Measurements from ENCODE around the gene PLA2G2D.
"Not testable (repeated sequence)": the region's sequence is repeated elsewhere in the genome, so short reads cannot be mapped to it uniquely, and the experiment has no call there.

PLA2G2D gene

DNA sequence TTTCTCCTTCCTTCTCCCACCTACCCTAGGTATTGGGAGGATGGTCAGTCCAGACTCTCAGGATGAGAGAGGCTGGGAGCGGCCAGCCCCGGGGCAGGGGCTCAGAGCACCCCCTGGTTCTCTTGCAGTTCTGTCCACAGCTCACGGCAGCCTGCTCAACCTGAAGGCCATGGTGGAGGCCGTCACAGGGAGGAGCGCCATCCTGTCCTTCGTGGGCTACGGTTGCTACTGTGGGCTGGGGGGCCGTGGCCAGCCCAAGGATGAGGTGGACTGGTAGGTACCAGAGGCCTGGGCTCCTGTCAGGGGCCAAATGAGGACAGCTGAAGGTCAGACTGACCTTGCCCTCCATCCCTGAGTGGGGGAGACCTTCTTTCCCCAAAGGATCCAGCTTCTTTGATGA is 24.0 kb upstream of the PLA2G2D start:
- DNase-seq (ENCODE audit: low read depth in 1 of 2, low spot score in 1 of 2): no peak

DNA sequence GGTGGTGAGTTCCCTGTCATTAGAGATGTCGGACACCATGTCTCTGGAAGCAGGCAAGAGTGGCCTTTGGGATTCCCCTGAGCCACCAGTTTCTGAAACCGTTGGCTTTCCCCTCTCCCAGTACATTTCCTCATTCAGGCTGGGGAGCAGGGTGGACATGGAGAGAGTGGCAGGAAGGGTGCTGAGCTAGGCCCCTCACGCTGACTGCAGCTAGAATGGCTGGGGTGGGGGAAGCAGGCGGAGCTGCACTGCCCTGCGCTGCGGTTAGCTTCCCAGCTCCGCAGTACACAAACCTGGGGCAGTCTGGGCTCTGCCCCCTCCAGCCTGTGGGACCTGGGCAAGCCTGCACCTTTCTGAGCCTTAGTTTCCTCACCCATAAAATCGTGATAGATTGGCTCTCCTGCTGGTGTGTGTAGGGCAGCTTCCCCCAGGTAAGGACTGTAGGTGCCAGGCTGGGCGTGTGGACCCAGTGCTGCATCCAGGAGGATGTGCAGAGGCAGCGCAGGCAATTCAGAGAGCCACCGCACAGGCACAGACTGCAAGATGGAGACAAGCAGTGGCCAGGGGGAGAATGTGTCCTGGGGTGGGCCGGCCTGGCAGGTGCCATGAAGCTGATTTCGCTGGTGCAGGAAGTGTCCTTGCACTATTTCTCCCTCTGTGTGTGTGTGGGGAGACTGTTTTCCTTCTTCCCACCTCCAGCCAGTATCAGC is 22.8 kb upstream of the PLA2G2D start:
- DNase-seq (ENCODE audit: low read depth in 1 of 2, low spot score in 1 of 2): no peak

DNA sequence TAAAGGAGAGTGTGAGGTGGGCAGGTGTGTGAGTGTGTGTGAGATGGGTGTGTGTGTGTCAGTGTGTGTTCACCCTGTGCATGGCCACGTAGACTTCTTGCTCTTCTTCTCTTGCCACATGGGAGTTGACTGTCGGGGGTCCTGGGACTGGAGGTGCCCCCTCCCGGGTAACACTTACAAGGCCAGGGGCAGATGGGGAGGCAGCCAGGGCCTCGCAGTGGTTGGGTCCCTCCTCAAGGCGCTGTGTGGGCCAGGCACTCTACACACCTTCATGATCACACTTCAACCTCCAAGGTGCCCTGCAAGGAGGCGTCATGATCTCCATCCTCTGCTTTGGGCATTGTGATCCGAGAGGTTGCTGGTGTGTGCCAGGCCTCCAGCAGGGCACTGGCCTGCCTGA is 22.1 kb upstream of the PLA2G2D start:
- no peak for DNase-seq (ENCODE audit: low read depth in 1 of 2, low spot score in 1 of 2)

DNA sequence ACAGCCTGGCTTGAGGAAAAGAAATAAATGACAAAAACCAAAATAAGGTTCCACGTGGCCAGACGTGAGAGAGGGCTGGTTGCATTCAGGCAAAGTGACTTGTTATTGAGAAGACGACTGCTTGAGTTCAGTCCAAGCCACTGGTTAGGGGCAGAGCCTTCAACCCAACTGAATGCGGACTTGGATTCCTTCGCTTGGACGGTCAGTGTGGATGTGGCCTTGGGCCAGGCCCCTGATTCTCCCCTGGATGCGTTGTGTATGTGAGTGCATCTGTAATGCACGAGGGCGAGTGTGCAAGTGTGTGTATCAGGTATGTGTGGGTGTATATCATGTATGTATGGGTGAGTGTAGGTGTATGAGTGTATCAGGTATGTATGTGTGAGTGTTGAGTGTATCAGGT is 21.7 kb upstream of the PLA2G2D start:
- DNase-seq (ENCODE audit: low read depth in 1 of 2, low spot score in 1 of 2): no peak

DNA sequence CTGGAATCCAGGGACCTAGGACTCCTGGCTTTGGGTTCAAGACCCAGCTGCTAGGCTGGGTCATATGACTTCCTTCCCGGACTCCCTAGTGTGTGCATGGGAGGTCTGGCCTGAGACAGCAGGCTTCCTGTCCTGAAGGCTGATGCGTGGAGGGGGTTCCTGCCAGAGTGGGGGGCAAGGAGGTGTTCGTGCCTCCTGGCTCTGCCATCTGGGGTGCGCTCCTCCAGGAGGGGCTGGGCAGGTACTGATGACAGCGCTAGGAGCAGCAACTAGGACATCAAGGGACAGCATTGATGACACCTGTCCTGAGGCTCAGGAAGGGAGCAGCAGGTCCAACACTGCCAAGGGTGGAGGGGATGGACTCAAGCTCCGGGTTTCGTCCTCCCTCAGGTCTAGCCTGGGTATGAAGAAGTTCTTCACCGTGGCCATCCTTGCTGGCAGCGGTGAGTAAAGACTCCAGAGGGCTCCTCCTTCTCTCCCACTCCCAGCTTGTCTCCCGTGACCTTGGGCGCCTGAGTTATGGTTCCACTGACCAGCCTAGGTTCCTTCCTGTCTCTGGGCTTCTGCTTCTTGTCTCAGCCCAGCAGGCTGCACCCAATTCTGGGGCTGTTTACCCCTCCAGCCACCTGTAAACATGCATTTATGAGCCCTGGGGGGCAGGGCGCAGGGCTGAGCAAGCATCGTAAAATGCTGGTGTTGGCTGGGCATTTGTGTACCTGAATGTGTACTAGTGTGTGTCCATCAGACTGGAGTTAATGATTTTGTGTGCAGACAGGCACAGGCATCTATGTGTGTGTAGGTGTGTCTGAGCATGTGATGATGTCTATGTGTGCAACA is 20.7 kb upstream of the PLA2G2D start:
- no peak for DNase-seq (ENCODE audit: low read depth in 1 of 2, low spot score in 1 of 2)

DNA sequence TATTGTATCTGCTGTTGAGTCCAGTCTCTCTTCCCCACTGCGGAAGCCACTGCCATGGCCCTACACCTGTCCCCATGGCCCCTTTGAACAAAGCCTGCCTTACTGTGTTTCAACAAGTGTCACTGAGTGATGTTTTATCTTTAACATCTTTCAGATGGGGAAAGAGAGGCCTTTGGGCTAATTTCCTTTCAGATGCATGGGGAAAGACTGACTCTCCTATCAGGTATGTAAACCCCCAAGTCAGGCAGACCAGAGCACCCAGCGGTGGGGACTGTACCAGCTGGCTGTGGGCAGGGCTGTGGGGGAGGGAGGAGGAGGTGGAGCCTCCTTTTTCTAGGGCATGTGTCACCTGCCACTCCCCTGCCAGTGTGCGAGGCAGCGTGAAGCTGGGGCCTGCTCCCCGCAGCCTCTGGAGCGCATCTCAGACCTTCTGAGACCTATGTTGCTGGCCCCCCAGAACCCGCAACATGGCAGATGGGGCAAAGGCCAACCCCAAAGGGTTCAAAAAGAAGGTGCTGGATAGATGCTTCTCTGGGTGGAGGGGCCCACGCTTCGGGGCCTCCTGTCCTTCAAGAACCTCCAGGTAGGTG is 19.7 kb upstream of the PLA2G2D start, which contains the start of gene PLA2G2F:
TSS of gene PLA2G2F (plus strand) at position 363 of the 590 bp plus-strand sequence. CDS start at position 468, 105 bp downstream.
- DNase-seq (ENCODE audit: low read depth in 1 of 2, low spot score in 1 of 2): no peak

DNA sequence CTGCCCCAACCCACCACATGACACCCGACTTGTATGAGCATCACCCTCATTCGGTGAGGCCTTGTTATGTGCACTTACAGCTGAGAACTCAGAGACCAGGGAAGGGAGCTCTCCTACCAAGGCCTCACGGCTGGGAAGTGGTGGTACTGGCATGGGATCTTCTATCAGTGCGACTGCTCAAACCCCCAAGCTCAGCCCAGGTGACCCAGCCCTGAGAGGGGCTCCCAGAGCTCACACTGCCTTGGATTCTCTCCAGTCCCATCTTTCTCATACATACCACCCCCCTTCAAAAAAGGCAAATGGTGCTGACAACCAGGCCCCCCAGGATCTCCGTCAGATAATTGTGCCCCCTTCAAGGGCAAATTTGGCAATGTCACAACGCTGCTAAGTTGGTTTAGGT is 19.0 kb upstream of the PLA2G2D start:
- DNase-seq (ENCODE audit: low read depth in 1 of 2, low spot score in 1 of 2): no peak

DNA sequence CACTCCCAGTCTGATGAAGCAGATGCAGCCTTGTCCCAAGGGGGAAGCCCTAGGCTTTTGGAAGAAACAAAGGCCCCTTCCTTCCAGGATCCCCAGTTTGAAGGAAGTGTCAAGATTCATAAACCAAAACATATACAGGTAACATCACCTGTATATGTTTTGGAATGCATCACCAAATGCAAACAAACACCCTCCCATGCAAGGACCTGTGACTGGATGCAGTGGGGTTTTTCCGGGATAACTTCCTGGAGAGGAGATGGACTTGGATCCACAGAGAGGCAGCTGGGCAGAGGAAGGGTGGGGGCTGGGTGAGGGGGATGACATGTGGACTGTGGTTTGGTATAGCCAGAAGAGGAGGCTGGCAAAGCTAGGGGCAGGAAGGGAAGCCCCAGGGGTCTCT is 18.3 kb upstream of the PLA2G2D start:
- no peak for DNase-seq (ENCODE audit: low read depth in 1 of 2, low spot score in 1 of 2)

DNA sequence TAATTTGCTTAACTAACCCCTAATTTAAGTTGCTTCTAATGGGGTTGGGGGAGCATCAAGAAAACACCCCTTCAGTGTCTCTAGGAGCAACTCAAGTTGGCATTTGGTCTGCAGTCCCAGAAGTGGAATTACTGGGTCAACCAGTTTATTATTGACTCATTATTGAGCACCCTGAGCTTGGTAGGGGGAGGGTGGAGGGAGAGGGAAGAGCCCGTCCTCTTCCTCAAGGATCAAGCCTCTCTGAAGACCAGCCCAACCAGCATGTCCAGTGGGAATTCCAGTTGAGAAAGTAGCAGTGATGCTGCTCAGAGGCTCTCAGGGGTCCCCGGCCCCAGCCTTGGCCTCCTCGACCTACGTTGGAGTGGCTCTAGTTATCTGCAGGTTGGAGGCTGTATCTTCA is 17.7 kb upstream of the PLA2G2D start:
- DNase-seq (ENCODE audit: low read depth in 1 of 2, low spot score in 1 of 2): no peak

DNA sequence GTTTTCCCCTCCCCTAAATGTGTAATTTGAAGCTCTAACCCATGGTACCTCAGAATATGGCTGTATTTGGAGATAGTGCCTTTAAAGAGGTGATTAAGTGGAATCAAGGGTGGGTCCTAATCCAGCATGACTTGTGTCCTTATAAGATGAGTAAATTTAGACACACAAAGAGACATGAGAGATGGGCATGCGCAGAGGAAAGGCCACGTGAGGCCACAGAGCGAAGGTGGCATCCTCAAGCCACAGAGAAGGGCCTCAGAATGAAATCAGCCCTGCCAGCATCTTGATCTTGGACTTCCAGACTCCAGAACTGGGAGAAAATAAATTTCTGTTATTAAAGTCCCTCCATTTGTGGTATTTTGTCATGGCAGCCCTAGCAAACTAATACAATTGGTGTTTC is 16.9 kb upstream of the PLA2G2D start:
- no peak for DNase-seq (ENCODE audit: low read depth in 1 of 2, low spot score in 1 of 2)

DNA sequence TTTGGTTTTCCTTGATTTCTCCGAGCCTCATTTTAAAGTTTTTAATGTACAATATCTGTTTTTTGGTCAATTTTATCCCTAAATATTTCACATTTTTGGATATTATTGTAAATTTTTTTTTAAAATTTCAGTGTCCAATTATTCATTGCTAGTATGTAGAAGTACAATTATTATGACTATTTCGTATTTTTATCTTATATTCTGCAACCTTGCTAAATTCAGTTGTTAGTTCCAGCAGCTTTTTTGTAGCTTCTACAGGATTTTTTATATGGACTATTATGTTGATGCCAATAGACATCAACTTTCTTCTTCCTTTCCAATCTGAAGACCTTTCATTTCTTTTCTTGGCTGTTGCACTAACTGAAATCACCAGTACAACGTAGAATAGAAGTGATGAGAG is 15.7 kb upstream of the PLA2G2D start:
- no peak for DNase-seq (ENCODE audit: low read depth in 1 of 2, low spot score in 1 of 2)

DNA sequence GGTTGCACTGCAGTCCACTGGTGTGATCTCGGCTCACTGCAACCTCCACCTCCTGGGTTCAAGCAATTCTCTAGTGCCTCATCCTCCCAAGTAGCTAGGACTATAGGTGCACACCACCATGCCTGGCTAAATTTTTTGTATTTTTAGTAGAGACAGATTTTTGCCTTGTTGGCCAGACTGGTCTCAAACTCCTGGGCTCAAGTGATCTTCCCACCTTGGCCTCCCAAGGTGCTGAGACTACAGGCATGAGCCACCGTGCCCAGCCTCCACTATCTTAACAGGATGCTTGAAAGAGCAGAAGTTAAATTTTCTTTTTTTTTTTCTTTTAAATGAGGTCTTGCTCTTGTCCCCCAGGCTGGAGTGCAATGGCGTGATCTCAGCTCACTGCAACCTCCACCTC is 11.2 kb upstream of the PLA2G2D start:
- not testable (repeated sequence) for DNase-seq (ENCODE audit: low read depth in 1 of 2, low spot score in 1 of 2)

DNA sequence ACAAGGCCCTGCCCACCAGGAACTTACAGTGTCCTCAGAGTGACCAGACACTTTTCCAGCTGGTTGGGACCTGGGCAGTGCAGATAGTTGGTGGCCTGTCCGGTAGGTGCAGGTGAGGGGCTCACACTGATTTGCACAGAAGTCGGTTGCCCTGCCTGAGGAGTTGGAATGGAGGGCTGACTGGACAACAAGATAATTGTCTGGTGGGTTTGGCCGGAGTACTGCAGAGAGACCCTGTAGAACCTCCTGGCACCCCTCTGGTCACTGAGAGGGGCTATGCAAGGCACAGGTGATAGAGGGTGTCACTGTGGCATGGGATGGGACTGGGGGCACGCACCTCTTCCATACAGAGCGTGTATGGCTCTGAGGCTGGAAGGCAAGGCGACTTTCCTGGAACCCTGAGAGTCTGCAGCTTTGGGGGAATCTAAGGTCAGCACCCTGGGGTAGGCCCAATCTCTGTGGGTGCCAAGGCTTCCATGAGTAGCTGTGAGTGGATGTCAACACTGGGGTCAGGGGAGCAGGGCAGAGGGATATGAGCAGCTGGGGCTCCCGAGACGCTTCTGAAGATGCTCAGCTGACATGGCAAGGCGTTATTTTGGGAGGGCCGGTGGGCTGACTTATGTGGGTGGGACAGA is 7.6 kb upstream of the PLA2G2D start:
- DNase-seq (ENCODE audit: low read depth in 1 of 2, low spot score in 1 of 2): no peak

DNA sequence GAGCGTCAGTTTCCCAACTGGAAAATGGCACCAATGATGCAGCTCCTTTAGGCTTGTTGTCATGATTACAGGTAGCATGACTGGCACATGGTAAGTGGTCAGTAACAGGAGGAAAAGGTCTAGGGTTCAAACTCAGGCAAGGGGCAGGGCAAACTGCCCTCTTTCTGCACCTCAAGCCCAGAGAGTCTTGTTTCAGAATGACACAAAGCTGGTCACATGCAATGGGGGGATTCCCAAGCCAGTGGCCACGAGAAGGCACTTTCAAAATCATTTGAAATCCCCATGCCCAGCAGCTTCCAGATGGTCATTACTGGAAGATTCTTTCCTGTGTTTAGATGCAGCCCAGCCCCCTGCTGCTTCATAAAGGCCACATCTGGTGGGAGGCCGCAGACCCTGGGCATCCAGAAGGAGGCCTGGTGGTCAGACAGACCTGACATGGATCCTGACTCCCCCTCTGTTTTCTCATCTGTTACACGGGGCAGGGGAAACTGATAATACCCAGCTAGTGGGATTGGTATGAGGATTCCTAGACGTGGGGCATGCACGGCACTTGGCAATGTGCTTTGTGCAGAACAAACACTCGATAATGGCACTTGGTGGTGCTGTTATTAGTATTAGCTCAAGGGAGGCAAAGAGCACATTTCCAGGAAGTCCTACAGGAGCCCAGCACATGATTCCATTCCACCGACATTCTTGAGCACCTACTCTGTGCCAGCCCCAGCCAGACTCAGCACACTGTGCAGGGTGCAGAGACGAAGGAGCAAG is 6.9 kb upstream of the PLA2G2D start:
- DNase-seq (ENCODE audit: low read depth in 1 of 2, low spot score in 1 of 2): no peak

DNA sequence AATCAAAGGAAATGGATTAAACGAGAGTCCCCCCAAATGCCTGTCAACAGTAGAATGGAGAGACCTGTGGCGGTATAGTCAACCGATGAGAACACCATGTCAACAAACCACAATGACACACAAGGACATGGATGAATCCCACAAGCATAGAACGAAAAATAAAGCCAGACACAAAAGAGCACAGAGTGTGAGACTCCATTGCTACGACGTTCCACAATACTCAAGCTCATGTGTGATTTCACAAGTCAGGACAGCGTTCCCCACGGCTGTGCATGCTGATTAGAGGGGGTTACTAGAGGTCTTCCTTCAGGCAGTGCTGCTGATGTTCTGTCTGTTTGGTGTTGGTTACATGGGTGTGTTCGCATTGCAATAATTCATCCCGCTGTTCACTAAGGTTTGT is 5.8 kb upstream of the PLA2G2D start:
- DNase-seq (ENCODE audit: low read depth in 1 of 2, low spot score in 1 of 2): no peak

DNA sequence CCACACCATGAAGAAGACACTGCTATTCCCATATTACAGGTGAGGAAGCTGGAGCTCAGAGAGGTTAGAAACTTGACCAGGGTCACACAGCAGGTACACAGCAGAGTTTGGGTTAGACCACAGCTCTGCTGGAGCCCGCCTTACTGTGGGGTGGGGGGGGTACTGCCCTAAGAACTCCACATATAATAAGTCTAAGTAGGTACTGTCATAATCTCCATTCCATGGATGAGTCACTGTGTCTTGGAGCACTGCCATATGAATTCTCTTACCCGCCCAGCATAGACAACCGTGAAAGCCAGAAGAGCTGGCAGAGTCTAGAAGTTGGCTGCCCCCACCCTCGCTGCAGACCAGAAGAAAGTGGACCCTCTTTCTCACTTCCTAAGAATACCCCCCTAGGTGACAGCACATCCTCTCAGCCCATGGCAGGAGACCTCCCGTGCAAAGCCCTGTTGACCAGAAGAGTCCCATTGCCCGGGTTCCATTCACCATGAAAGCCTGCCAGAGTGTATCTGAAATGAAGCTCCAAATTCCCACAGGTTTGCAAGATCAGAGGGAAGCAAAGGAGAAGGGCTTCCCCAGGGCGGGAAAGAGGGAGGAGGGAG is 5.2 kb upstream of the PLA2G2D start:
- DNase-seq (ENCODE audit: low read depth in 1 of 2, low spot score in 1 of 2): no peak

DNA sequence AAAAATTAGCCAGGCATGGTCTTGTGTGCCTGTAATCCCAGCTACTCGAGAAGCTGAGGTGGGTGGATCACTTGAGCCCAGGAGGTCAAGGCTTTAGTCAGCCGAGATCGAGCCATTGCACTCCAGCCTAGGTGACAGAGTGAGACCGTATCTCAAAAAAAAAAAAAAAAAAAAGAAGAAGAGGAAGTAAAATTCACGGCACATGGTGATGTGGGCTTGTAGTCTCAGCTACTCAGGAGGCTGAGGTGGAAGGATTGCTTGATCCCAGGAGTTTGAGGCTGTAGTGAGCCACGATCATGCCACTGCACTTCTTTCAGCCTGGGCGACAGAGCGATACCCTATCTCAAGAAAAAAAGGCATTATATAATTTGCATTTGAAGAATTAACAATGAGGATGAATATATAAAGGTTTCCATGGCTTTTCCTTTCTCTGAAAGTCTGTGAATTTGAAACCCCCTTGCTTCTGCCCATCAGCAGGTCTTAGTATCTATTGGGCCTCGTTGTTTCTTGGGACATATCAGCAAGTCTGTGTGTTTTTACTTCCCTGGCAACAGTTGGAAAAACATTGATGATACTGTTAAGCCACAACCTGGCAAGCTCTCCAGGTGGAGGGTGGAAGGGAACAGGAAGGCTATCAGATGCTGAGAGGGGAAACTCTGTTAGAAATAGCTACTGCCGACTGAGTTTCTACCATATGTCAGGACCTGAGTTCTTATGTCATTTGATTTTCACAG is 4.6 kb upstream of the PLA2G2D start:
- no peak for DNase-seq (ENCODE audit: low read depth in 1 of 2, low spot score in 1 of 2)

DNA sequence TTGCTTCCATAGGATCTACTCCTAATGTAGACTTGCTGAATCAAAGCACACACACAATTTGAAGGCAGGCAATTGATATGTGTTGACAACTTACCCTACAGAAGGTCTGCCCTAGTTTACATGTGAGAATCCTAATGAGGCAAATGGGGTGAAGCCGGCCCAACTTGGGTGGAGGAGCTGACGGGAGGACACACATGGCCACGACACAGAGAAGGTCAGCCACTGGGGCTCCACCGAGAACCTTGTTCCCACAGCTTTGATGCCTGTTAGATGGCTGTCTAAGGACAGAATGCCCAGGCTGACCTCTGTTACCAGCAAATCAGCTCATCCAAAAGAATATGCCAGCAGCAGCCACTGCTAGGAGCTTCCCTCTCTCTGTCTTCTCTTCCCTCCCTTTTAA is 1.5 kb upstream of the PLA2G2D start:
- DNase-seq (ENCODE audit: low read depth in 1 of 2, low spot score in 1 of 2): no peak

DNA sequence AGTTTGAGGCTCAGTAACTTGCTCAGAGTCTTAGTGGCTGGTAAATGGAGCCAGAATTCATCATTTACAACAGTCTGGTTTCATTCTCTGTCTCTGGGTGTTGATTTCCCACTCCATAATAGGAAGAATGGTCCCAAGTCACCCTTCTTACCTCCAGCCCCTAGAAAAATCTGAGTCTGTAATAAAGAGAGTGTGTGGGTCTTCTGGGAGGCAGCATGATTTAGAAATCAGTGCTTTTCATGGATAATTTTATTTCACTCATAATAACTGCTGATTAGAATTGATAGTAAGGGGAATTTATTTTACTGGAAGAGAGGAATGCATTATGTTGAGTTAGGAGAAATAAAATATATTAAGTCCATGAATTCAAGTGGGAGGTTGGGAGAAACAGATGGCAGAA is 2.1 kb downstream of the PLA2G2D start:
- DNase-seq (ENCODE audit: low read depth in 1 of 2, low spot score in 1 of 2): no peak

DNA sequence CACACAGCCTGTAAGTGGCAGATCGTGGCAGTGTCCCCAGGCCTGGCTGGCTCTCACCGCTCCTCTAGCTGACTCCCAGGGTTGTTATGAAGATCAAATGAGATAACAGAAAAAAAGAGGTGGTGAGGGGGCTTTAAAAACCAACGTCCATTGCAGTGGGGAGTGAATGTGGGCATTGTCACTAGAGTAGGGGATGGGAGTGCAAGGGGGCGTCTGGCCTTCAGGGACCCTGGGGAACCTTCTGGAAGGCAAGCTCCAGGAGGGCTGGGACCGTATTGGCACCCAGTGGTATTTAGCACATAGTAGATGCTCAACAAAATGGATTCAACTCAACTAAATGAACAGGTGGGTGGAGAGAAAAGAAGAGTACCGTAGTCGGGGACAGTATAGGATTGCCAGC is 3.4 kb downstream of the PLA2G2D start:
- DNase-seq (ENCODE audit: low read depth in 1 of 2, low spot score in 1 of 2): no peak
